Embryonic facial prominence (tissue), 1 donor: Measurements from ENCODE around the gene CPED1.
"Not testable (repeated sequence)": the region's sequence is repeated elsewhere in the genome, so short reads cannot be mapped to it uniquely, and the experiment has no call there.

Experiments
- DNase-seq: peaks from one replicate; pipeline ENCODE4 v3.0.0-alpha.2; 2016; ENCODE audit errors: extremely low spot score

The CPED1 gene

GRCh38 chr7:120996988-120997345, 8.5 kb downstream of the CPED1 start:
- DNase-seq: no peak

DNA sequence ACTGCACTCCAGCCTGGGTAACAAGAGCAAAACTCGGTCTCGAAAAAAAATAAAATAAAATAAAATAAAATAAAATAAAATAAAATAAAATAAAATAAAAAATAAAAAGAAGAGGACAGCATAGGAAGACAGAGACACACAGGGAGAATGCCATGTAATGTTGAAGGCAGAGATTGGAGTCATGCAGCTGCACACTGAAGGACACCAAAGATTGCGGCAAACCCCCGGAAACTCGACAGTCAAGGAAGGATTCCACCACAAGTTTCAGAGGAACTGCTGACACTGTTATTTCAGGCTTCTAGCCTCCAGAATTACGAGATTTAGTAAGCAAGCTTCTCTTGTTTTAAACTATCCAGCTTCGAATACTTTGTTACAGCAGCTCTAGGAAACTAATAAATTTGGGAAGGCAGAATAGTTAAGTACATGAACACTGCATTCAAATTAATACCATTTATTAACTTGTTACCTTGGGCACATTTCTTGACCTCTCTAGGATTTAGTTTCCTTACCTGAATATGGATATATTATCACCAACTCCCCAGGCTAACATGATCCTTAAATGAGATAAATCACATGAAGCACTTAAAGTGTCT, 9.5 kb downstream of the CPED1 start:
- no peak for DNase-seq

DNA sequence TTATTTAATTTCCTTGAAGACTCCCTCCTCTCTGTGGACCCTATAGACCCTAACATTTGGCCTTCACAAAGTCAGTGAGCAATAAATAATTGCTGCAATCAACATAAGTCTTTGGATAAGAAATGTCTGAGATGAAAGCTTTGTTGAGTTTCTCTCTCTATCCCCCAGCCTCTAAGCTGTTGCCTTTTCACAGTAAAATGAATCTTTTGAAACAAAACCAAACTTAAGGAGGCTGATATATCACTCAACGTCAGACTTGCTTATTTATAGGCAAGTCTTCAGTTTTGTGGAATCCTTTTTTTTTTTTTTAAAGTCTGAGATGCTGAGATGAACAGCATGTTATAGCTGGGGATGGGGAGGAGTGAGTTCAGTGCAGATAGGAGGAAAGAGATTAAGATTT, 10.0 kb downstream of the CPED1 start:
- no peak for DNase-seq

DNA sequence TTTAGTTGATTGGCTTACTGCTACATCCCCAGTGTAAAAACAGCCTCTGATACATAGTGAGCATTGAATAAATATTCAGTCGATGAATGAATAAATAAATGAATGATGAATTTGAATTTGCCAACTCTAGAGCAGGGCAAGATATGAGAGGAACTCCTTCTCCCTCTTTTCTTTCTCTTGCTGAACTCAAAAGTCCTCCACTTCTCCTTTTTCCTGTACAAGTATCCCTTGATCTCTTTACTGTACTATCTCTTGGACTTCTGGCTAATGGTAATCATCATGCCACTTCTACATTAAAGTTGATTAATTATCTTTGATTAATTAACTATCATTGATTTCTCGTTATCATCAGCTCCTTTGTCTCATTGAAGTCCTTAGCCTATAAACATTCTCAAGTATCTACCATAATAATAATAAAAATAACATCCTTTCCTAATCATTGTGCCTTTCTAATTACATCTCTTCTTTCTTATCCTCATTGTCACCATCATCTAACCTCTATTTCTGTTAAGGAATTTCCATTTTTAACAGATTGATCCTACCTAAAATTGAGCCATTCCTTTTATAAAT, 10.6 kb downstream of the CPED1 start:
- no peak for DNase-seq

- DNase-seq: no peak
Observed at GRCh38 chr7:121000081-121000983, 11.8 kb downstream of the CPED1 start.

- DNase-seq: no peak
Observed at GRCh38 chr7:121001234-121001906, 12.9 kb downstream of the CPED1 start.

DNA sequence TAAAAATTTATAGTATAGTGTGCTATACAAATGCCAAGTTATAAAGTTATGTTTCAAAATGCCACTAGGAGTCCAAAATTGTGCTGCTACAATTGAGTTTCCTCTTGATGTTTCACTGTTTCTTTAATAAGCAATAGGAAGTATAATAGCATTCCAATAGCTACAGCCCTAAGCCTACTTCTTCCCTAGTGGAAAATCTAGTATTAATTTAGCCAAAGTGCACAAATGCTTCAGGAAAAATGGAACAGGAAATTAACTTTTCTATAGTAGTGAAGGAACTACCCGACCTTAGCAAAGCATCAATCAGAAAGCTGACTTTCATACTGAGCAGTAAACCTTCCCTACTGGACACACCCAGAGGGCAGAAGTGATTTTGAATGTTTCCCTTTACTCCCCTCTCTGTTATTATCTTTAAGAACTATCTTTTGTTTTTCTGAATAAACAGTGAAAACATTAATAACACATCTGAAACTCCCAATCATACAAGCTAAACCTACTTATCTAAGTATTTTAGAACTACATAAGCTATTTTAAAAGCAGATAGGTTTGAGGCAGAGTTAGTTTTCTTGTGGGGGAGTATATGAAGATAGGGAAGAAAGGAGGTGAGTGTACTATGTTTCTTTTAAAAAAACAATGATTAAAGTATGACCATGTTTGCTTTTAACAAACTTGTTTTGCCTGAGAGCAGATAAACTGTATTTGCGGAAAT, 13.7 kb downstream of the CPED1 start:
- DNase-seq: no peak

- no peak for DNase-seq
Observed at GRCh38 chr7:121002757-121003200, 14.3 kb downstream of the CPED1 start.

DNA sequence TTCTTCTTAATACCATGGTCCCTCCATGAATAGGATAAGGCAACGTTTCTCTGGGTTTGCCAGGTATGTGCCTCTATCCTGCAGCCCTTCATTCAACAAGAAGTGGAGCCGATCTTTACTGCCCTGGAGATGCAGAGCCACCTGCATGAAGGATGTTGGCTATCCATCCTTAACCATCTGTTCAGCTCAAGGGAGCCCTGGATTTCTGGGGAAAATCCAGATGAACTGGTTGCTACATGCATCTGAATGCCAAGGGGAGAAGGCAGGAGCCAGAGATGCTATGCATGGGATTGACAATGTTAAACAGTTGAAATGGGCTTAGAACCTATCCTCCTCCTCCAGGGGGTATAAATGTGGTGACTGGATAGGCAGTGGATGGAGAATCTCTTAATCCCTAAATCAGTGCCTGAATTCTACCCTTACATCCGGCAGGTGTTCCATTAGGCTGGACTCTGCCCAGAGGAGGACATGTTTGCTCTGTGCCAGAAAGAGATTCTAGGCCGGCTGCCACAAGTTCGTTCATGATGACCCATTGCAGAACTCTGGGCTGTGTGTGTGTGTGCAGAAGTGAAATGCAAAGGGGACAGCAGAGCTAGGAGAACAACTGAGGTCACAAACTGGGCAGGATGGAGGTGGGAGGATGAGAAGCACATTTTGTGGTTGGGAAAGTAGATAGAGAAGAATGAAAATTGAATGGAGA, 15.6 kb downstream of the CPED1 start:
- DNase-seq: no peak

DNA sequence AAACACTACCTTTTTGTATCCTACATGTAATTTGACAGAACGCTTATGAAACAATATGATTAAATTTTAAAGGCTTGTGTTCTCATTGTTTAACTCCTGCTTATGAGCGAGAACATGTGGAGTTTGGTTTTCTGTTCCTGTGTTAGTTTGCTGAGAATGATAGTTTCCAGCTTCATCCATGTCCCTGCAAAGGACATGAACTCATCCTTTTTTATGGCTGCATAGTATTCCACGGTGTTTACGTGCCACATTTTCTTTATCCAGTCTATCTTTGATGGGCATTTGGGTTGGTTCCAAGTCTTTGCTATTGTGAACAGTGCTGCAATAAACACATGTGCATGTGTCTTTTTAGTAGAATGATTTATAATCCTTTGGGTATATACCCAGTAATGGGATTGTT, 16.5 kb downstream of the CPED1 start:
- not testable (repeated sequence) for DNase-seq

DNA sequence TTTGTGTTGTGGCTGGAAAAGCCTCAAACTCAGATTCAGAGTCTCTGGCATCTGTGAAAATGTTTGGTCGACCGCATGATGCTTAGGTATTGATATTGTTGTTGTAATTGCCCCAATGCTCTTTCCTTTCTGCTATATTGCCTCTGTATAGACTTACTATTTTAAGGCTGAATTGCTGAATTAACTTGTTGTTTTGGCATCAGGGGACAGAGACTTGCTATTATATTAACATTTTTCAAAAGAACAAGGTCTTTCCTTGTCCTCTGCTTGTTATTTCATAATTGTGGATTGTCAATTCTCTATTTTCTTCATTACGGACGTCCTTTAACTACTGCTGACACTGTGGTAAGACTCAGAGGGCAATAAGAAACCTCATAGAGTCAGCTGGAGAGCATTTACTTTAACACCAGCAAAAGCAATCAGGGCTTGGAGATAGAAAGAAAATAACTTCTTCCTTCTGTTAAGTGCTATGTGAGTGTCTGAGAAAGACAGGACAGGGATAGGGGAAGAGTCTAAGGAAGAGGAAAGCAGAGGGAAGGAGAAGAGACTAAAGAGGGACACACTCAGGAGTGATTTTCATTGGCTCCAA, 17.6 kb downstream of the CPED1 start:
- no peak for DNase-seq

- DNase-seq: no peak
Observed at GRCh38 chr7:121006711-121007315, 18.3 kb downstream of the CPED1 start.

- DNase-seq: no peak
Observed at GRCh38 chr7:121008816-121009215, 20.3 kb downstream of the CPED1 start.

- no peak for DNase-seq
Observed at GRCh38 chr7:121011401-121011800, 22.9 kb downstream of the CPED1 start.

- no peak for DNase-seq
Observed at GRCh38 chr7:121012170-121012874, 23.8 kb downstream of the CPED1 start.

DNA sequence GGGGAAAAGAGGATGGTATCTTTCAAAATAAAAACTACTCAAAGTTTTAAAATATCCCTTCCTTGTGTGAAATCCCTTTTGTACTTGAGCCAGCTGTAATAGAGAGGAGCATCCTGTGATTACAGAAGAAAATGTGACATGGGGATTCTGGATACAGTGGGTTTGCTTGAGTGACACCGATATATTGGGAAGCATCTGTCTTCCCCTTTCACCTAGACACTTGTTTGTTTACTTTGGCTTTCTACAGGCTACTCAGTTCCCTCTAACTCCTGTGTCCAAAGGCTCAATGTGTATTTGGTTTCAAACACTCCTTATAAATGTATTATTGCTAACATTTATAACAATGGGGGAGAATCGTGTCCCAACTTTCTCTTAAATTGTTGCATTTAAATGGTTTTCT, 24.4 kb downstream of the CPED1 start:
- no peak for DNase-seq

GRCh38 chr7:121015560-121015959, 27.0 kb downstream of the CPED1 start:
- no peak for DNase-seq

DNA sequence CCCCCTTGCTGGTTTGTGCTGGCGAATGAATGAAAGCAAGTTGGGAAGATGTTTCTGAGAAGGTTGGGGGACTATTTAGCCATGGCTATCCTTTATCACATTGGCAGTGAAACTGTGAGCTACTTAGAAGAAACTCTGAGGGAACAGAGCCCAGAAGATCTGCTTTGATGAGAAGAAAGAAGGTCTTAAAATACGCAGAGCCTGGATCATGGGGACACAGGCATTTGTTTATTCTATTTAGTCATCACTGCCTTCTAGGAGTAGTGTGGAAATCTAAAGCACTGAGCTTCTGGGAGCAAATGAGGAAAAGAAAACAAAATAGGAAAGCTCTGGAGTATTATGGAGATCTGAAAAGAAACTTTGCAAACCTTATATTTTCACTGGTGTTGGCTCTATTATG, 28.5 kb downstream of the CPED1 start:
- DNase-seq: no peak

GRCh38 chr7:121017586-121017985, 29.1 kb downstream of the CPED1 start:
- DNase-seq: no peak

DNA sequence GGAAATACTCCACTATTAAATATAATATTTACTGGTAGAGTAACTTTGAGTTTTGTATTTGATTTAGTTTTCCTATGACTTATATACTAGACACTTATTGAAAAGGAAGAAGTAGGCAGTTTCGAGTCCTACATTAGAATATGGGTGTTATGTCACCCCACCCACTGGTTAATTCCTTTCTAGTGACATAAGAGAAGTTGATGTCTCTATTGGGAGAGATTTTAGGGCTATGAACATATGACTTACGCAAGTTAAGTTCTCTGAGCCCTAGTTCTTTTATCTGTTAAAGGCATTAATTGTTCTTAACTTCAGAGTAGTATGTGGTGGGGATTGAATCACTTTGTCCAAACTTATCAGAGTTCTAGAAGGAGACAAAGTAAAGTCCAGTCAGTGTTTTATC, 30.5 kb downstream of the CPED1 start:
- DNase-seq: no peak
